Measurements from ENCODE around the gene KIF20B. TPM values are rescaled to one million over a fixed set of nuclear protein-coding genes. Genes with fewer than 3 reads are reported as not detected.

KIF20B gene
- total RNA-seq, 1 donor from 2014 or later, result 7.2 TPM

- Mint-ChIP-seq H3K4me3 (ENCODE audit: unreplicated experiment) (no peak overlapping the region), H3K9me3 (ENCODE audit: low read depth) (no peaks in the 10 kb centered on the region), H3K27me3 (ENCODE audit: low read depth) (no peaks in the 10 kb centered on the region), H3K4me1 (ENCODE audit: low read depth) (peaks cover 17% of the 10 kb centered on the region), H3K36me3 (ENCODE audit: low read depth) (peaks cover 2% of the 10 kb centered on the region), H3K27ac (ENCODE audit: unreplicated experiment) (no peak overlapping the region)
- no peak for DNase-seq (ENCODE audit: low spot score)
- TF ChIP-seq CTCF (IDR thresholded peaks at IDR 0.05), result no peak
Observed at GRCh38 chr10:89707372-89707771, 6.0 kb downstream of the KIF20B start.

DNA sequence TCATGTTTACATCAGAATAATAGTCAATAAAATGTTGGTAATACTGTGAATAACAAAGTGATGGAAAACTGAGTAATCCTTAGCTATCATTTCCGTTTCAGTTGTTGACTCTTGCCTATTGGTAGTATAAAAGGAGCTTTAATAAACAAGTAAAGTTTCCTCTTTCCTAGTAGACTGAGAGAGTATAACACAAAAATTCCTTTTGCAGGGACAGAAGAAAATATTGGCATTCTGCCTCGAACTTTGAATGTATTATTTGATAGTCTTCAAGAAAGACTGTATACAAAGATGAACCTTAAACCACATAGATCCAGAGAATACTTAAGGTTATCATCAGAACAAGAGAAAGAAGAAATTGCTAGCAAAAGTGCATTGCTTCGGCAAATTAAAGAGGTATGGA, 9.4 kb downstream of the KIF20B start:
- Mint-ChIP-seq H3K27me3 (ENCODE audit: low read depth) (no peaks in the 10 kb centered on the region), H3K4me3 (ENCODE audit: unreplicated experiment) (no peak overlapping the region), H3K4me1 (ENCODE audit: low read depth) (peaks cover 9% of the 10 kb centered on the region), H3K36me3 (ENCODE audit: low read depth) (peaks cover 2% of the 10 kb centered on the region), H3K27ac (ENCODE audit: unreplicated experiment) (no peak overlapping the region), H3K9me3 (ENCODE audit: low read depth) (no peaks in the 10 kb centered on the region)
- no peak for DNase-seq (ENCODE audit: low spot score)
- no peak for TF ChIP-seq CTCF (IDR thresholded peaks at IDR 0.05)

DNA sequence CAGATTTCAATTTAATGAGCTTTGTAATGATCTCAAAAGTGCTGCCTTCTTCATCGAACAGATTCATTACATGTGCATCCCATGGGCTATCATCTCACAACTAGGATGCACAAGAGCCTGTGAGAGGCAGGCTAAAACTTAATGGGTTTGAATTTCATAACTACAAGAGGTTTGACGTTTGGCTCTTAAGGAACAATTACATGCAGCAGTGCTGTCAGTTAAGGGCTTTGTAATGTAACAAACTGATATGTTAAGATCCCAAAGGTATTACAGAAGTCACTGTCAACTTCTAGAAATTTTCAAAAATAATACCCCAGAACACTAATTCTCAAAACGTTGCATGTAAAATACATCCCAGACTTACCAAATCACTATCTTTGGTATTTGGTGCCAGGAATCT, 33.2 kb downstream of the KIF20B start:
- no peak for TF ChIP-seq CTCF (IDR thresholded peaks at IDR 0.05)
- H3K4me3 Mint-ChIP-seq (ENCODE audit: unreplicated experiment), result no peak overlapping the region
- no peak for DNase-seq (ENCODE audit: low spot score)
- no peaks in the 10 kb centered on the region for H3K27me3 Mint-ChIP-seq (ENCODE audit: low read depth)
- H3K27ac Mint-ChIP-seq (ENCODE audit: unreplicated experiment), result no peak overlapping the region
- H3K9me3 Mint-ChIP-seq (ENCODE audit: low read depth), result no peaks in the 10 kb centered on the region
- H3K36me3 Mint-ChIP-seq (ENCODE audit: low read depth), result peaks cover 4% of the 10 kb centered on the region
- no peaks in the 10 kb centered on the region for H3K4me1 Mint-ChIP-seq (ENCODE audit: low read depth)

DNA sequence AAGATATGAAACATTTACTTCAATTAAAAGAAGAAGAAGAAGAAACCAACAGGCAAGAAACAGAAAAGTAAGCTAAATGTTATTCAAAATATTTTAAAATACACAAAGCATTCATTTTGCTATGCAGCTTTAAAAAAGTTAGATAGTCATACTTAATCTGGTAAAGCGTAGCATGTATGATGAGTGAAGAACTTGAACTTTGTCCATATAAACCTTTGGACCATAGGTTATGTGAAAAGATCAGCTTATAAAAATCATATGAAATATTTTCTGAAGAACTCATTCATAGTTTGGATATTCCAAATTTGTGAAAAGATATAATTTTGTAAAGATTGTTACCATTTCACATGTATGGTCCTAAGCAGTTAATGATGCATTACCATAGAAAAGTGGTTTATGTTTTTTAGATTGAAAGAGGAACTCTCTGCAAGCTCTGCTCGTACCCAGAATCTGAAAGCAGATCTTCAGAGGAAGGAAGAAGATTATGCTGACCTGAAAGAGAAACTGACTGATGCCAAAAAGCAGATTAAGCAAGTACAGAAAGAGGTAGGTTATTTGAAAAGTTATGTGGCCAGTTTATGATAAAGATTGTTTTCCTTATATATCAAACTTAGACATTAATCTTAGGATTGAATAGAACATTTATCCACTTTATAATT, 37.3 kb downstream of the KIF20B start:
- Mint-ChIP-seq H3K9me3 (ENCODE audit: low read depth) (no peaks in the 10 kb centered on the region), H3K4me3 (ENCODE audit: unreplicated experiment) (no peak overlapping the region), H3K27me3 (ENCODE audit: low read depth) (no peaks in the 10 kb centered on the region), H3K36me3 (ENCODE audit: low read depth) (peaks cover 1% of the 10 kb centered on the region), H3K4me1 (ENCODE audit: low read depth) (no peaks in the 10 kb centered on the region), H3K27ac (ENCODE audit: unreplicated experiment) (no peak overlapping the region)
- no peak for DNase-seq (ENCODE audit: low spot score)
- no peak for TF ChIP-seq CTCF (IDR thresholded peaks at IDR 0.05)

- peaks cover 5% of the 10 kb centered on the region for H3K36me3 Mint-ChIP-seq (ENCODE audit: low read depth)
- peaks cover 4% of the 10 kb centered on the region for H3K4me1 Mint-ChIP-seq (ENCODE audit: low read depth)
- H3K4me3 Mint-ChIP-seq (ENCODE audit: unreplicated experiment), result no peak overlapping the region
- H3K9me3 Mint-ChIP-seq (ENCODE audit: low read depth), result no peaks in the 10 kb centered on the region
- DNase-seq (ENCODE audit: low spot score), result no peak
- no peak for TF ChIP-seq CTCF (IDR thresholded peaks at IDR 0.05)
- no peaks in the 10 kb centered on the region for H3K27me3 Mint-ChIP-seq (ENCODE audit: low read depth)
- no peak overlapping the region for H3K27ac Mint-ChIP-seq (ENCODE audit: unreplicated experiment)
Observed at GRCh38 chr10:89741126-89741762, 39.9 kb downstream of the KIF20B start.
